A549 treated with ZK216348 at 1 μM for 4 hours (cell line): ENCODE results near the gene SORCS1. TPM values are rescaled to one million over a fixed set of nuclear protein-coding genes. Genes with fewer than 3 reads are reported as not detected.

Source experiments
- total RNA-seq: library from RNA; stranded (reverse); fragments of 200-300 nt; extraction: Qiagen RNA extraction; gene quantifications from 5 replicates; pipeline ENCODE4 v1.2.3, GENCODE V29; 2022; ENCODE audit warnings: low read depth

SORCS1 gene
- total RNA-seq: not detected in 5 replicates

GRCh38 chr10:107163881-107164861 is at the start of gene SORCS1:
Gene SORCS1, minus strand, starts transcription at chr10:107164706.

